ENCODE data around the gene PHF21B.
"Not testable (repeated sequence)": the region's sequence is repeated elsewhere in the genome, so short reads cannot be mapped to it uniquely, and the experiment has no call there.

Gene PHF21B

DNA sequence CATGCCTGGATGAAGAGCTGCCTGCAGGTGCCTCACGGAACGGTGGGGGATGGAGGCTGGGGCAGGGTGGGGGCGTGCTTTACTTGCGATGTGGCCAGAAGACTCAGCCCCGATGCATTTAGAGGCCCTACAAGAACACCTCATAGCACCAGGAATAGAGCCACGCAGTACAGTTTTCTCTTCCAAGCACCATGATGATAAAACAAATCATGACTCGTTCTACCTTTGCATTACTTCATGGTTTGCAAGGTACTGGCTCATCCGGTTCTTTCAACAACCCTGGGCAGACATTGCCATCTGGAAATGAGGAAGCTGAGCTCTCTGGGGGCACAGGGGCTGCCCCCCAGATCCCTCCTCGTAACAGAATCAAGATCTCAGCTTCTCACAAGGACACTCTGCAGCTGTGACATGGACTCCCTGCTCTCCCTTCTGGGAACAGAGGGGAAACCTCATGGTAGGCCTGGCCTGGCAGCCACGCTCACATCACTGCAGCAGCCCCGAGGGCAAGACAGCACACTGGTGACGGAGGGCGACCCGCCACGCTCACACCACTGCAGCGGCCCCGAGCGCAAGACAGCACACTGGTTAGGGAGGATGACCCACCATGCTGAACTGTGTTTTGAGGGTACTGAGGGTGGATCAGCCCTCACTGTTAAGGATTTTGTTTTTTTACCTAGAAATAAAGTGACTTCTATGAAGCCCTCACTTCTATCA is 46.9 kb downstream of the PHF21B start:
- DNase-seq (ENCODE audit: low read depth, low spot score): no peak

DNA sequence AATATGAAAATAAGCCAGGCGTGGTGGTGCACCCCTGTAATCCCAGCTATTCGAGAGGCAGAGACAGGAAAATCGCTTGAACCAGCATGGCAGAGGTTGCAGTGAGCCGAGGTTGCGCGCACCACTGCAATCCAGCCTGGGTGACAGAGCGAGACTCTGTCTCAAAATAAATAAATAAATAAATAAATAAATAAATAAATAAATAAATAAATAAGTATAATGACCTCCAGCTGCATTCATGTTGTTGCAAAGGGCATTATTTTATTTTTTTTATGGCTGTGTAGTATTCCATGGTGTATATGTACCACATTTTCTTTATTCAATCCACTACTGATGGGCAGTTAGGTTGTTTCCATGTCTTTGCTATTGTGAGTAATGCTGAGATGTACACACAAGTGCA is 48.1 kb downstream of the PHF21B start:
- DNase-seq (ENCODE audit: low read depth, low spot score): not testable (repeated sequence)

DNA sequence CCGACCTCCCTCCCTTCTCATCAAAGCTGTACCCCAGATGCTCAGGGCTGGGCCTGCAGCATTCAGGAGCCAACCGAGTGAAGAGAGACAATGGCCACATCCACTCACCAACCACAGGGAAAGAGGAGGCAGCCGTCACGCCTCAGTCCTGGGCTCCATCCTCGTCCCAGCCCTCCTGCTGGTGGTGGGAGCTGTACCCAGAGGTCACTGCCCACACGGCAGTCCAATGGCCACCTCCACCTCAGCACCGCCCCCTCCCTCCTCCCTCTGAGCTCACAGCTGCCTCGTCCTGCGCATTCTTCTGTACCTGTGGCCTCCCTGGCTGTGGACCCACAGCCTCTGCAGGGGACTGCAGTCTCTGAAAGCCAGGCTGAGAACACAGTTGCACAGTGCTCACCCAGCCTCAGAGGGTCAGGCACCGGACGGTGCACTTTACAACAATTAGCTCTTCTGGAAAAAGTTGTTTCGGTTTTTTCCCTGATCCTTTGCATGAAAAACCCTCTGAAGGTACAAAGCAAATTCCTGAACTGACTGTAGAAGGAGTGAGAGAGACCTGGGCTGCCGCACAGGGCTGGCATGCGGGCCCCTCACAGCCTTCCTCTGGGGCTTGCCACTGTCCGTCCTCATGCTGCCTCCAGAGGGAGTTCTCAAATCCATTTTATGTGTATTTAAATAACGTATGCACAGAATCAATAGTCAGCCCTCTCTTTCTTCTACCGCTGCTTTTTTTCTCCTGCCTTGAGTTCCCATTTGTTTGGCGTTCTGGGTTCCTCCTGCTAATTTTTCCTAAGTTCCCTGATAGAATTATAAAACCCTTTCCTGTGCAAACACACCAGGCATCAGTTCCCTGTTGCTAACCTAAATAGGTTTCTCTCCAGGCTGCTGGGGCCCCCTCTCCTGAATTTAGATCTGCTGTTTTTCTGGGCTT is 52.7 kb downstream of the PHF21B start:
- no peak for DNase-seq (ENCODE audit: low read depth, low spot score)

DNA sequence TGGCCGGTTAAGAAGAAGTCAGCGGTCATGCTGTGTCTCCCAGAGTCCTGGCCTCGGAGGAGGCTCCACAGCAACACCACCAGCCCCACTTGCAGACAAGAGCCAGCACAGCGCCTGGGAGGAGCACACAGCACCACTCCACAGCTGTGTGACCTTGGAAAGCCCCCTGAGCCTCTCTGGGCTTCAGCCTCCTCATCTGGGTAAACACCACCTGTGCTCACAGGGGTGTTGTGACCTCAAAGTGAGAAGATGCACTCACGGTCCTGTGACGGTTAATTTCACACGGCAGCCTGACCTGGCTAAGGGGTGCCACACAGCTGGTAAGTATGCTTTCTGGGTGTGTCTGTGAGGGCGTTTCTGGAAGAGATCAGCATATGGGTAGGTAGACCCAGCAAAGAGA is 54.7 kb downstream of the PHF21B start:
- DNase-seq (ENCODE audit: low read depth, low spot score): no peak

DNA sequence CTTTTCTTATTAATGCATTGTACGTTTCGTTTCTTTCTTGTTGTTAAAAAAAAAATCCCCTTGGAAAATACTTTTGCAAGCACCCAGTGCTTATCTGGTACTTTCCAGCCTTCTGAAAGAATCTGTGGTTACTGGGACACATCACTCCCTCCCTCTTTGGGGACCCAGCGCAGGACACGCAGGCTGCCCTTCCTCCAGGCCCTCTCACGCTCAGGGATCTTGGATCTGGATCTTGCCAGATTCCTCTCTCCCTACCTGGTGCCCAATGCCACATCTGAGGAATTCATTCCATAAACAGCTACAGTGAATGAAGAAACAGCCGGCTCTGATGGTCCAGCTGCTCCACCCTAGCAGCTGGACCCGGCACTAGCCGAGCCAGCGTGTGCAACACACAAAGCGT is 55.7 kb downstream of the PHF21B start:
- DNase-seq (ENCODE audit: low read depth, low spot score): no peak

DNA sequence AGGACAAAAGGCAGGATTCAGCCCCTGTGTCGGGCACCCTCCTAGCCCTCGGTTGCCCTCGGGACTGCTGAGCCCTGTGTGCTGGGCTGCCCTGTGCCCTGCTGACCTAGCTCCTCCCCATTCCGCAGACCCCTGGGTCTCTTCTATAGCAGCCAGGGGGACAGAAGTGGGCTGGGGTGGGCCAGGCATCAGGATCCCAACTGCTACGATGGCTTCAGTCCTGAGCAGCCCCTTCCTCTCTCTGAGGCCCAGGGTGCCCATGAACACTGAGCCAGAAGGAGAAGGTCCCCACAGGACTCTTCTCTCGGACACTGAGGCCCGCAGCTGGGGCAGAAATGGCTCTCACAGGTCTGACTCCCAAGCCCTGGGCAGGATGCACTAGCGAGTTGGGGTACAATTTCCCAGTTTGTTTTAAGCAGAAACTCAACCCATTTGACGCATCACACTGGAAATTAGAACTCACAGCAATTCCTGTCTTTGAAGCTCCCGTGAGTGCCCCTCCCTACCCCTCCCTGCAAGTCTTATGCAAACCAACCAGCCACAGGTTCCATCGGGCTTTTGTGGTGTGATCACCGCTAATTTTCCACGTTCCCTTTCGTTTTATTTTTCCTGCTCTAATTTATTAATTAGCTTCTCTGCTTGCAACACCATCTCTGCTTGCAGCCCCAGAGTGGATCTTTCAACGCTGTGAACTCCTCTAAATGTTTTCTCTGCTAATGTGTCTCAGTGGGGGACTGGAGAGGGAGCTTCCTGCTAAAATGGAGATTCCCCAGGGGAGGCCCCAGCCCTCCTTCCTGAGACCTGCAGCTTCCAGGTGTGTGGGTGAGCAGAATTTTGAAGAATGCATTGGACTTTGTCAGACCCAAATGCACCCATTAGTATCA is 56.7 kb downstream of the PHF21B start:
- DNase-seq (ENCODE audit: low read depth, low spot score): no peak

DNA sequence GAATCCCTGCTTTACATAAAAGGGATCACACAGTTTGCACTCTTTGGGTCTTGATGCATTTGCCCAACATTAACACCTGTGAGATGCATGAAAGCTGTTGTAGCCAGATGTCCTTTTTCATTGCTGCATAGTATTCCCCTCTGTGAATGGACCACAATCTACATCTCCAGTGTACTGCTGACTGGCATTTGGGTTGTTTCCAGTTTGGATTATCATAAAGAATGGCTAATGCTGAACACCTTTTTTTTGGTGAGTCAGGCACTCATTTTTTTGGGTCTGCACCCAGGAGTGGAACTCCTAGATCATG is 58.3 kb downstream of the PHF21B start:
- no peak for DNase-seq (ENCODE audit: low read depth, low spot score)

DNA sequence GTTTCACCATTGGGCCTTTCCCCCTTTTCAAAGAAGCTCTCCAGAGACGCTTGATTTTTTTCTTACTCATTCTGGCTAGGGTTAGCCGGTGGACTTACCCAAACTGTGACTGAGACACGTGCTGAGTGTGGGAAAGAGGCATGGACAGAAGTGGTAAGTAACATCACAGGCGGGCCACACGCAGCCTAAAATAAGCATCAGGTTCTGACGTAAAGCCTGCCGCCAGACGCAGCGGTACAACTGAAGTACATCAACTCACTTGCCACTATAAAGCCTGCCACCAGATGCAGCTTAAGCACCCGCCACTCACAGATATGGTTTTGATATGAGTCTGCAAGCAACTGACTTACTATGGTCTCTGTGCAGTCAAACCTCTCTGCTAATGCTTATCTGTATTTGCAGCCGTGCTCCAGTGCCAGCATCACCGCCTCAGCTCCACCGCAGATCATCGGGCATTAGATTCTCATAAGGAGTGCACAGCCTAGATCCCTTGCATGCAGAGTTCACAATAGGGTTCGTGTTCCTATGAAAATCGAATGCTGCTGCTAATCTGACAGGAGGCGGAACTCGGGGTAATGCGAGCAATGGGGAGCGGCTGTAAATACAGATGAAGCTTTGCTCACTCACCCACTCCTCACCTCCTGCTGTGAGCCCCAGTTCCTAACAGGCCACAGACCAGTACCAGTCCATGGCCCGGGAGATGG is 58.8 kb downstream of the PHF21B start:
- DNase-seq (ENCODE audit: low read depth, low spot score): no peak

DNA sequence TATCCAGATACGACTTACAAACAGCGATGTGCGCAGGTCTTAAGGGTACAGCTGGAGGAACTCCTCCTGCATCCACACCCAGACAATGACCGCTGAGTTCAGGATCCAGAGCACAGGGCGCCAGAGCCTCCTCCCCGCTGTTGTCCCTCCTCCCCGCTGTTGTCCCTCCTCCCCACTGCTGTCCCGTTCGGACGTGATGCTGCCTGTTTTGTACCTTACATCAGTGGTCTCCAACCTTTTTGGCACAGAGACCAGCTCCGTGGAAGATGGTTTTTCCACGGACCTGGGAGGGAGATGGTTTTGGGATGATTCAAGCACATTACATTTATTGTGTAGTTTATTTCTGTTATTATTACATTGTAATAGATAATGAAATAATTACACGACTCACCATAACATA is 62.0 kb downstream of the PHF21B start:
- no peak for DNase-seq (ENCODE audit: low read depth, low spot score)

DNA sequence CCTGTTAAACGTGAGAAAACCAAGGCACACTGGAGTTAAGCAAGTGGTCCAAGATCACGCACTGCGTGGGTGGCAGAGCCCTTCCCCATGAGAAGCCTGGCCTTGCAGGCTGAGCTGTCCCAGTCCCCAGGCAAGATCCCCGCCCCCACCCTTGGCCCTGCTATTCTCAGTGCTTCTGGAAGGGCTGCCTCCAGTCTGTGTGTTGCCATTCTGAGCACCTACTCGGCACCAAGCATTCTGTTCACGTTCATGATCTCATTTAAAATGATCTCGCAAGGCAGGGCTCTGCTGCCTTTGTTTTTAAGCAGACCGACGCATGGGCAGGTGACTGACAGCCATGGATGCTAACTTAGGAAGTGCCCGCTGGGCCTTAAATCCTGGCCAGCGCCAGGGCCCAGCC is 62.8 kb downstream of the PHF21B start:
- DNase-seq (ENCODE audit: low read depth, low spot score): no peak

DNA sequence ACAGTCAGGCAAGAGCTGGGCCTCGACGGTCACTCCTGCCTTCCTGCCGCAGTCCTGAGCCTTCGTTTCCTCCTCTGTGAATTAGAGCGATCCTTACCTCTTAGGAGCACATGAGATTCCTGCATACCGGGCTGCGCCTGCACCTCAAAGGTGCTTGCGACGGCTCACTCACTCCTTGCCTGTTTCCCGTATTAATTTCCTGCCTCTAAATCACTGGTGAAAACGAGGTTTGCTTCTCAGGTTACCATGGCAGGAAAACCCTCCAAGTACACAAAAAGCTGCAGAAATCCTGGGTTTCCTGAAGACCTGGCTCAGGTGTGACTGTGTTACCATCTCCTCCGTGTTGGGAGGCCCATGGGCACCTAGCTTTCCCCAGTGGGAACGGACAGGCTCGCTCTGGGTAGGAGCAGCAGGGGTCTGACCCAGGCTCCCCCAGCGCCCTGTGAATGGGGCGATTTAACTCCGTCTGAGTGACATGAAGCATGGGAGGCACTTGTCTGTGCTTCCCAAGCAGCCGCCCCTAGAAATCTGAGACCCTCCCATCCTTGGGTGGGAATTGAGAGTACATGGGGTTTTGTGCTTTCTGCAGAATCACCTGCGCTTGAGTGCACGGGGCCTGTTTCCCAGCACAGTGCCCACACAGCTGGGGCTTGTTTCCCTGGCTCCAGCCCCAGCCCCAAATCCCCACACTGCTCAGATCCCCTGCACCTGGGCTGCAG is 64.8 kb downstream of the PHF21B start:
- no peak for DNase-seq (ENCODE audit: low read depth, low spot score)

DNA sequence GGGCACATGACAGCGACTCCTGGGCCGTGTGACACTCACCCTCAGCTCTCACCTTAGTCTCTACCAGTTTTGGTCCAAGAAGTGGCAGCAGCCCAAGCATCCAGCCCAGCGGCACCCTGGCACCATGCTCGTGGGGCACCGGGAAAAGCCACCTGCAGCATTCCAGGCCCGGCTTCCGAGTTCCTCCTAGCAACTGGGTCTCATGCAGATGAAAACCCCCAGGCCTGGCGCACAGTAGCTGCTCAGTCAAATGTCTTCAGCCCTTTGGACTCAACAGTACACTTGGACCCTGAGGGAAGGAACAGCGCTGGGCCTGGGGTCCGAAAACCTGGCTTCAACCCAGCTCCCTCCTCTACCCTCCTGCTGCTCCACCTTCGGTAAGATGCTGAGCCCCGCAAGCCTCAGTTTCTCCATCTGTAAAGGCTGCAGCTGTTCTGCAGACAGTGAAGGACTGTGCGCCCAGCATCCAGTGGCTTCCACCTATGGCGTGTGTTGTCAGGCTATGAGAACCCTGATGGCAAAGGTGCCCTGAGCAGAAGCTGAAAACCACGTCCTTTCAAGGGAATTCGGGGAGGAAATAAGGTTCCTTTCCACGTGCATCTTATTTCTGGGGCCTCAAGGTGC is 66.0 kb downstream of the PHF21B start:
- DNase-seq (ENCODE audit: low read depth, low spot score): no peak

DNA sequence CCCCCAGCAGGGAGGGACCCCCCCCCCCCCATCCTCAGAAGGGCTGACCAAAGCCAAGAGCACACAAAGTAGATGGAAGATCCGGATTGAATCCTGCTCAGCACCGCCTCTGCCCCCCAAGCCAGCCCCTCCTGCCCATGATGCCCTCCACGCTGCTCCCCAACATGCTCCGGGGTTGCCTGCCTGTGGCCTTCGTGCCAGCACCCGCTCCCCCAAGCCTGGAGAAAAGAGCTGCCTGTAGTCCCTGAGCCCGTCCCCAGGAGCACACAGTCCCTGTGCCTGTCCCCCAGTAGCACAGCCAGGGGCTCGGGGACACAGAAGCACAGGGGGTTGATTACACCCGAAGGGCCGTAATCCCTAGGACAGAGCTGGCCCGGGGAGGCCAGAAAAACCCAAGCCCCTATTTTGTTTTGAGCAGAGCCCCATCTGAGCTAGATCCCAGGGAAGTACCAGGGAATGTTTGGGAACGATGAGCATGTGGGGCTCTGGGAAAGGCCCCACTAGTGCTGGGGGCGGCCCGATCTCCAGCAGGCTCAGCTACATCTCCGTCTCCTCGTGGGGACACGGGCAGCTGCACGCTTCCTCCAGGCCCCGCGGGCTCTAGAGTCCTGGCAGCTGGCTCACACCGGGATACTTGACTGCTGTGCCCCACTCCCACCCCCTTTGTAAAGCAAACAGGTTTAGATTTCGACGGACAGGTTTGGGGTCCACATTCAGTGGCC is 66.7 kb downstream of the PHF21B start:
- no peak for DNase-seq (ENCODE audit: low read depth, low spot score)

DNA sequence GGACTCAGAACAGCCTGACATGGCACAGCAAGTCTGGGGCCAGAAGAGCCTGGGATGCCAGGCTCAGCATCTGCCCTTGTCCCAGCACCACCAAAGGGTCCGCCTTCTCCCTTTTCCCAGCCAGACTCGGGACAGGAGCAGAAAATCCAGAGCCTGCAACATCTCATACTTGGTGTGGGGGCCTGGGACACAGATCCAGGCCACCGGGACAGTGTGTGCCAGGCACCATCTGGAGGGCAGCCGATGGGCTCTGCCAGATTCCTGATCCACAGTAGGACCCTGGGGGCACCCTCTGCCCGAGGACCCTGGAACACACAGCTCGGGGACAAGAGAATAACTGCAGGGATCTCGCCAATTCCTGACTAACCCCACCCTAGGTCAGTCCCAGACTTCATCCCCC is 67.7 kb downstream of the PHF21B start:
- DNase-seq (ENCODE audit: low read depth, low spot score): no peak

DNA sequence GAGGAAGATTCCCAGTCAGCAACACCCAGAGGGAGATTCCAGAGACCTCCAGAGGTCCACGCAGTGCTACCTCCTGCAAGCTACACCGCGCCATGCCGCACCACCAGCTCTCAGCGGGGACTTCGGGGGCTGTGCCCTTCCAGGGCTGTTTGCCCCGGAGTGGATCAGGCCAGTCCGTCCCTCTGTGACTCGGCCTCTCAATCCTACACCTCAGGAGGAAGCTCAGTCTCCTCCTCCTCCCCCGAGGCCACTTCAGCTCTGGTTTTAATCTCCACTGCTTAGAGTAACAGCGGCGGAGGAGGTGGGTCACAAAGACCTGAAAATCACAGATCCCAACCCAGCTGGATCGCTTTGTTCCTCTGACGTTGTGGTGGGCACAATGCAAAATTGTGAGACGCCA is 68.6 kb downstream of the PHF21B start:
- DNase-seq (ENCODE audit: low read depth, low spot score): no peak

DNA sequence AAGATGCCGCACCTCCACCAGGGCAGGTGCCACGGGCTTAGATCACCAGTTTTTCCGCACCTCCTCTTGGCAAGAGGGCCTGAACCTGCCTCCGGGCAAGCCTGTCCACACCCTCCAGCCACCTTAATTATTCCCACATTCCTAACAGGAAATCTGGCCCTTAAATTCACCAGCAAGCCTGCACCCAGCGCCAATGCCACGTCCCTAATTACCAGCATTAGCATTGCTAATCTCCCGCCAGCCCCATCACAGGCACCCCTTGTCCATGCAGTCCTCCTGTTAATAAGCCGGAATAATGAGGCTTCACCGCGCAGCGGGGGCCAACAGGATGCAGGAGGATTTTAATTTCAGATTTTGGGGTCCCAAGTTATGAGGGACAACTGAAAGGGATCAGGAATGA is 69.7 kb downstream of the PHF21B start:
- DNase-seq (ENCODE audit: low read depth, low spot score): no peak

DNA sequence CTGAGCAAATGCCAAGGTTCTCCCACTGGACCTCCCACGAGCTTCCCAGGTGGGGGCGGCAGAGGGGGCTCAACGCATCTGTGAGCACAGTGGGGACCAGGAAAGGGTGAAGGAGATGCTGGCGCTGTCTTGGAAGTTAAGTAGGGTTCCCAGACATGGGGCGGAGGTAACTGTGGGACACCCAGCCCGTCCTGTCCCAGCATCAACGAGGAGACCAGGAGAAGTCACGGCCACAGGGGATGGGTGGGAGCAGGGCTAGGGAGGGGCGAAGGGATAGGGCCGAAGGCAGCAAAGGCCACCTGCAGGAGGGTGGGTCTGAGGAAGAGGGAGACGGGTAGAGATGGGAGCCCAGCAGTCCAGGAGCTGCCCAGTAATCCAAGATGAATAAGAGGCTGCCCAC is 70.4 kb downstream of the PHF21B start:
- no peak for DNase-seq (ENCODE audit: low read depth, low spot score)

DNA sequence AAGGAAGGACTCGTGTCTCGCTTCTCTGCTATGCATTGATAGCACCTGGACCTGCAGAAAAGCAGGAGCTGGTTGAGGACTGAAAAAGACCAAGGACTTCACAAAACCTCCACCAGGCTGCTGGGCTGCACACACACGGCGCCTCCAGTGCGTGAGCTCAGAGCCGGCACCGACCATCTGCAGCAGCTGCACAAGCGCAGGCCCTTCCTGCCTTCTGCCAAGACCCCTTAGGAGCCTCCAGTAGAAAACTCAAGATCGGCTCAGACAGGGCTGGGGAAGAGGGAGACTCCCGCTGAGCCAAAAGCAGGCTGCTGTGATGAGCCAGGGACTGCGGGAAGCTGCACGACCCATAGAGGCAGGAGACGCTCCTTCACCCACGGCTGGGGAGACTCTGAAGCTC is 70.9 kb downstream of the PHF21B start:
- no peak for DNase-seq (ENCODE audit: low read depth, low spot score)

DNA sequence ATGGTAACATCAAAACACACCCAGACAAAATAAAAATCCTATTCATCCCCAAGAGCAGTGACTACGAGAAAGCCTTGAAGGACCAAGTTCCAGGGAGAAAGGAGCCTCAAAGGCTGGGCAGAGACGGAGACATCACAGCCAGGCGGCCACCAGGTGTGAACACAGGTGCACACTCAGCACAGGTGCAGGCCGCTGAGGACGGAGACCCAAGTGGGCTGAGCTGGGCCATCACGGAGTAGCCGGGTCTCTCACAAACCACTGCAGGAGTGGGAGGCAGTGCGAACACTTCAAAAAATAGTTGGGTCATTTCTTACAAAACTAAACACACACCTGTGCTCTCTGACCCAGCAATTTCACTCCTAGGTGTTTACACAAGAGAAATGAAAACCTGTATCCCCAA is 72.6 kb downstream of the PHF21B start:
- DNase-seq (ENCODE audit: low read depth, low spot score): no peak

DNA sequence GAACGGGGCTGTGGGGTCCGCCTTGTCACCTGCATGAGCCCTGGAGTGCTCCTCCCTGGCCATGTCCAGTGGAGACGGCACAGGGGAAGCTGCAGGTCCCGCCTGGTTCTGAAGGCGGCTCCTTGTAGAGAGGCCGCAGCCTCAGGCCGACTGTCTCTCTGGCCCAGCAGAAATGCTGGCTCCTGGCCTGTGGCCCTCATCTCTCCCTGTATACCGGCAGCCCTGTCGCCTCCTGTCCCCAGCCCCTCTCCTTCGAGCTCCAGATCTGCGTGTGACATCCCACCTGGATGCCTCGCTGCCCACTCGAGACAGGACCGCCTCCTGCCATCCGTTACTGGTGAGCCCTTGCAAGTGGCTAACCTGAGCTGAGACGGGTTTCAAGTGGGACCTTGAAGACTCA is 73.6 kb downstream of the PHF21B start:
- no peak for DNase-seq (ENCODE audit: low read depth, low spot score)
